HepG2 (cell line): ENCODE results near the gene UBR3. TPM values are rescaled to one million over a fixed set of nuclear protein-coding genes. Genes with fewer than 3 reads are reported as not detected.

Experiments used
- ATAC-seq: fragments of 200-7000 bp; cut with Tn5 transposase; 3 replicates; pipeline ENCODE4 v1.9.1; 2020; ENCODE audit warnings: mild to moderate bottlenecking, moderate library complexity
- BruUV-seq: library from RNA; stranded (reverse); fragments of 400-500 nt; replicated peaks from 2 replicates; lab custom pipeline; 2021; lab: Mats Ljungman, UMichigan
- CTCF ChIA-PET: fragments of 300-600 bp; formaldehyde crosslinking; extraction: SDS; loops from one replicate; lab custom pipeline; 2021; ENCODE audit warnings: low total read pairs, inconsistent platforms, low intra/inter-chr PET ratio; lab: Yijun Ruan, JAX
- POLR2A ChIA-PET: fragments of 350-600 bp; sonication (Branson Sonifier 250); formaldehyde crosslinking; loops from one replicate; lab custom pipeline; 2020; ENCODE audit warnings: antibody characterized with exemption, inconsistent platforms; lab: Yijun Ruan, JAX
- DNase-seq: peaks from one replicate; pipeline ENCODE4 v3.0.0-alpha.2; 2015; ENCODE audit warnings: low spot score
- FAIRE-seq: peaks from 3 replicates; lab custom pipeline; 2011; peaks lifted over from hg19 to GRCh38; lab: Jason Lieb, UNC
- H2AFZ ChIP-seq: one replicate; pipeline ENCODE4 v1.6.1; 2011; ENCODE audit warnings: low read length, inconsistent platforms
- H3K27ac ChIP-seq: fragments of 300-600 bp; 3 replicates; pipeline ENCODE4 v1.8.0; 2011; ENCODE audit warnings: mixed run types, mild to moderate bottlenecking, mixed read lengths, low read length, inconsistent platforms; ENCODE audit not compliant: insufficient read depth; ENCODE audit errors: extremely low read length
- H3K27me3 ChIP-seq, 2 experiments: fragments of 200-600 bp in 1 of 2; 2 replicates in 1 of 2; 3 replicates in 1 of 2; pipeline versions ENCODE4 v1.6.0 to v1.8.0; 2011; ENCODE audit warnings: low read length in 2 of 2, mild to moderate bottlenecking in 2 of 2, moderate library complexity in 2 of 2, inconsistent platforms in 1 of 2; ENCODE audit not compliant: insufficient read depth in 2 of 2, control insufficient read depth in 1 of 2
- H3K36me3 ChIP-seq, 2 experiments: fragments of 200-600 bp in 1 of 2; replicated peaks in 1 of 2; 2 replicates in 1 of 2; 3 replicates in 1 of 2; pipeline versions ENCODE4 v1.5.1 to v1.8.0; 2011; ENCODE audit warnings: low read length in 2 of 2, inconsistent platforms in 1 of 2; ENCODE audit not compliant: insufficient read depth in 2 of 2, control insufficient read depth in 1 of 2
- H3K4me1 ChIP-seq: 2 replicates; pipeline ENCODE4 v1.5.1; 2012; ENCODE audit warnings: low read length, inconsistent platforms; ENCODE audit not compliant: insufficient read depth
- H3K4me2 ChIP-seq: 2 replicates; pipeline ENCODE4 v1.6.0; 2011; ENCODE audit warnings: low read depth, low read length, inconsistent platforms
- H3K4me3 ChIP-seq, 3 experiments: fragments of 200-600 bp in 1 of 3; sonication (generic), shearing (Covaris generic) in 1 of 3; replicated peaks in 1 of 3; 2 replicates each; pipeline ENCODE4 v1.5.1; 2011 to 2016; ENCODE audit warnings: low read length in 3 of 3, inconsistent platforms in 2 of 3, low read depth in 2 of 3, mild to moderate bottlenecking in 2 of 3, control low read depth in 1 of 3, mixed read lengths in 1 of 3; ENCODE audit not compliant: insufficient read depth in 1 of 3
- H3K79me2 ChIP-seq: one replicate; pipeline ENCODE4 v1.6.1; 2011; ENCODE audit warnings: low read length, inconsistent platforms; ENCODE audit not compliant: insufficient read depth
- H3K9ac ChIP-seq: 2 replicates; pipeline ENCODE4 v1.6.0; 2011; ENCODE audit warnings: mild to moderate bottlenecking, low read depth, low read length, inconsistent platforms; ENCODE audit not compliant: insufficient read depth
- H3K9me3 ChIP-seq: 2 replicates; pipeline ENCODE4 v1.5.1; 2012; ENCODE audit warnings: mild to moderate bottlenecking, low read length
- H4K20me1 ChIP-seq: 2 replicates; pipeline ENCODE4 v1.6.0; 2011; ENCODE audit warnings: inconsistent platforms, mild to moderate bottlenecking, low read length, moderate library complexity; ENCODE audit not compliant: insufficient read depth
- BCLAF1 ChIP-seq: fragments of 450-650 bp; IDR thresholded peaks from 2 replicates; pipeline ENCODE4 v1.6.1; 2017; ENCODE audit warnings: mild to moderate bottlenecking
- EHMT2 ChIP-seq: fragments of 200-600 bp; sonication (generic); IDR thresholded peaks from 2 replicates; pipeline ENCODE4 v1.7.0; 2017; ENCODE audit warnings: antibody characterized with exemption, low read depth, low read length, borderline replicate concordance
- MAFK ChIP-seq, 2 experiments: IDR thresholded peaks in 1 of 2; conservative IDR thresholded peaks in 1 of 2; 2 replicates each; pipeline ENCODE4 v1.6.1; 2011; ENCODE audit warnings: improper control_type of control experiment in 2 of 2, low read length in 2 of 2
- MTF2 ChIP-seq: sonication (generic); formaldehyde crosslinking; IDR thresholded peaks from 2 replicates; pipeline ENCODE4 v1.5.0; 2020; ENCODE audit warnings: missing genetic modification reagents, borderline replicate concordance
- RFXANK ChIP-seq: IDR thresholded peaks from 2 replicates; pipeline ENCODE4 v1.6.1; 2016
- SKI ChIP-seq: fragments of 450-650 bp; IDR thresholded peaks from one replicate; pipeline ENCODE4 v1.6.1; 2018; ENCODE audit warnings: mild to moderate bottlenecking; ENCODE audit not compliant: partially characterized antibody
- SOX13 ChIP-seq, 3 experiments: fragments of 450-650 bp in 1 of 3; sonication (generic) in 1 of 3; formaldehyde crosslinking in 1 of 3; IDR thresholded peaks in 2 of 3; conservative IDR thresholded peaks in 1 of 3; 2 replicates each; pipeline versions ENCODE4 v1.5.0 to v1.6.1; 2016 to 2020; ENCODE audit warnings: antibody characterized with exemption in 1 of 3, mild to moderate bottlenecking in 1 of 3, missing compliant biosample characterization in 1 of 3, missing genetic modification reagents in 1 of 3, moderate library complexity in 1 of 3
- SP140L ChIP-seq: sonication (generic); formaldehyde crosslinking; IDR thresholded peaks from 2 replicates; pipeline ENCODE4 v1.4.0; 2020; ENCODE audit warnings: missing genetic modification reagents, borderline replicate concordance
- STAG1 ChIP-seq: sonication (generic); formaldehyde crosslinking; IDR thresholded peaks from 2 replicates; pipeline ENCODE4 v1.4.0; 2020; ENCODE audit warnings: missing genetic modification reagents
- ZBTB7B ChIP-seq: sonication (generic); formaldehyde crosslinking; IDR thresholded peaks from 2 replicates; pipeline ENCODE4 v1.4.0; 2020; ENCODE audit warnings: missing genetic modification reagents
- ZNF10 ChIP-seq: sonication (generic); formaldehyde crosslinking; IDR thresholded peaks from 2 replicates; pipeline ENCODE4 v1.4.0; 2020; ENCODE audit warnings: mild to moderate bottlenecking, low read depth, missing genetic modification reagents, borderline replicate concordance
- ZSCAN21 ChIP-seq: sonication (generic); formaldehyde crosslinking; IDR thresholded peaks from 2 replicates; pipeline ENCODE4 v1.8.0; 2022; ENCODE audit warnings: mild to moderate bottlenecking, missing genetic modification reagents, moderate library complexity, borderline replicate concordance
- WGBS: methylation state at CpG from one replicate; pipeline ENCODE4 v1.1.6; 2017; ENCODE audit warnings: low lambda C conversion rate; 5-methylcytosine and 5-hydroxymethylcytosine counted together
- in situ Hi-C: cut with HindIII; loops from 2 replicates; pipeline ENCODE4 v1.10.0; 2017; ENCODE audit warnings: low pct_unique_long_range_greater_than_20kb; ENCODE audit not compliant: extremely low pct_ligation_motif_present
- intact Hi-C: fragments of 100-400 bp; cut with micrococcal nuclease; formaldehyde crosslinking; loops from one replicate; pipeline ENCODE4 v1.10.0; 2022; ENCODE audit not compliant: unreplicated experiment
- polyA plus RNA-seq, 8 experiments: library from polyadenylated mRNA; depleted of rRNA in 3 of 8; stranded (reverse) in 7 of 8; unstranded in 1 of 8; fragments of >200 nt; fragmentation: Illumina TruSeq in 4 of 8; extraction: Trizol in 4 of 8; gene quantifications; 2 replicates each; pipeline versions ENCODE4 v1.2.1 to v1.2.3, GENCODE V29; 2011 to 2016; ENCODE audit warnings: low read depth in 4 of 8, missing spikeins in 1 of 8, mixed read lengths in 1 of 8; ENCODE audit not compliant: insufficient read depth in 1 of 8
- total RNA-seq, 5 experiments: library from RNA; depleted of rRNA; stranded (reverse); fragments of >200 nt; fragmentation: Illumina TruSeq; extraction: Trizol; gene quantifications; 2 replicates each; pipeline ENCODE4 v1.2.3, GENCODE V29; 2016; ENCODE audit warnings: low read depth in 1 of 5

The UBR3 gene
- total and polyA plus RNA-seq, 2 of the 13 experiments (the other 11 are each of a cell fraction or from before 2014, with no cell fraction given), result 15.1 to 28.0 TPM

DNA sequence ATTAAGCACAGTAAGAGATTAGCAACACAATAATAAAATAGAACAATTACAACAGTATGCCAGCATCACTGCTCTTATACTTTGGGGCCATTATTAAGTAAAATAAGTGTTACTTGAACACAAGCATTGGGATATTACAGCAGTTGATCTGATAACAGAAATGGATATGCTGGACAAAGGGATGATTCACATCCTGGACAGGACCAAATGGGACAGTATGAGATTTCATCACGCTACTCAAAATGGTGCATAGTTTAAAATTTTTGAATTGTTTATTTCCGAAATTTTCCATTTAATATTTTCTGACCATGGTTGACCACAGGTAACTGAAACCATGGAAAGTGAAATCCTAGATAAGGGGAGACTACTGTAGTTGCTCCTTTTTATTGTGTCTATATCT, 138.2 kb downstream of the UBR3 start:
- CTCF ChIA-PET, result no interaction called here
- intact Hi-C loops (no loop called here), in situ Hi-C loops (no loop called here)
- DNase-seq (no peak), ATAC-seq (no peak), FAIRE-seq (no peak)
- Histone ChIP-seq H3K36me3 (peaks cover 10 to 34% of the 10 kb centered on the region in 2 experiments), H3K4me1 (no peaks in the 10 kb centered on the region), H3K27me3 (no peaks in the 10 kb centered on the region), H3K9ac (no peak overlapping the region), H3K4me2 (no peak overlapping the region), H2AFZ (no peak overlapping the region), H3K79me2 (no peaks in the 10 kb centered on the region), H3K4me3 (no peak overlapping the region), H3K9me3 (no peaks in the 10 kb centered on the region), H3K27ac (no peak overlapping the region), H4K20me1 (no peaks in the 10 kb centered on the region)
- 94% methylated on average over 2 of the region's 2 CpGs for WGBS
- TF ChIP-seq ZBTB7B (CRISPR knock-in tag) (no peak), SP140L (CRISPR knock-in tag) (no peak), STAG1 (no peak), ZSCAN21 (CRISPR knock-in tag) (no peak), RFXANK (CRISPR knock-in tag) (no peak), ZNF10 (CRISPR knock-in tag) (no peak), SKI (no peak), SOX13 (IDR thresholded peaks at IDR 0.05) (no peak), SOX13 (CRISPR knock-in tag; conservative IDR thresholded peaks at IDR 0.05 in 1 of 2, IDR thresholded peaks at IDR 0.05 in 1 of 2) (no peak), MTF2 (CRISPR knock-in tag) (no peak), BCLAF1 (no peak), MAFK (conservative IDR thresholded peaks at IDR 0.05 in 1 of 2, IDR thresholded peaks at IDR 0.05 in 1 of 2; ENCODE audit: low read length in 2 of 2) (no peak), EHMT2 (no peak)
- POLR2A ChIA-PET, result no interaction called here
- no TSS peak for BruUV-seq
